Measurements from ENCODE around the gene TRIB2.

TRIB2 gene

DNA sequence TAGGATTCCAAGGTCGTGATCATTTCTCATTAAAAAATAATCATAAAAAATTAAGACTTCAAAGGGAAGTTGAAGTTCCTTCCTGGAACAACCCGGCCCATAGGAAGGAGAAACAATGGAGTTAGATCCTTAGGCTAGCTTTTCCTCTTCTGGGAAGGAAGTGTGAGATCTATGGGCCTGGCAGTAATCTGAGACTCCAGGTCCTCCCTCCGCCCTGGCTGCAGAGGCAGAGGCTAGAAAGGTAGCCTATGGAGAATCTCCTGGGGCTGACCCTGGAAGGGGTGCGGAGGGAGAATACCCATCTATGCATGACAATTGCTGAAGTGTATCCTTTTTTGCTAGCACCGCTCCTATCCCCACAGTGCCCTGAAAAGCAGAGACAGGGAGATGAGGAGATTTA is 37.9 kb downstream of the TRIB2 start:
- 44 to 75% methylated on average over 1 to 2 of the region's 5 CpGs for WGBS, 2 experiments (ENCODE audit: insufficient coverage in 2 of 2)
- Histone ChIP-seq H3K4me1 (ENCODE audit: control insufficient read depth, insufficient read depth, low read length, poor library complexity, severe bottlenecking) (peaks cover 4% of the 10 kb centered on the region), H3K4me3 (ENCODE audit: extremely low read depth, insufficient read depth, low read length, poor library complexity, severe bottlenecking) (no peak overlapping the region), H3K27ac (ENCODE audit: low read depth, low read length, severe bottlenecking) (no peak overlapping the region), H3K36me3 (ENCODE audit: control insufficient read depth, insufficient read depth, low read length) (no peaks in the 10 kb centered on the region), H3K9me3 (ENCODE audit: control insufficient read depth, low read length) (no peaks in the 10 kb centered on the region)

DNA sequence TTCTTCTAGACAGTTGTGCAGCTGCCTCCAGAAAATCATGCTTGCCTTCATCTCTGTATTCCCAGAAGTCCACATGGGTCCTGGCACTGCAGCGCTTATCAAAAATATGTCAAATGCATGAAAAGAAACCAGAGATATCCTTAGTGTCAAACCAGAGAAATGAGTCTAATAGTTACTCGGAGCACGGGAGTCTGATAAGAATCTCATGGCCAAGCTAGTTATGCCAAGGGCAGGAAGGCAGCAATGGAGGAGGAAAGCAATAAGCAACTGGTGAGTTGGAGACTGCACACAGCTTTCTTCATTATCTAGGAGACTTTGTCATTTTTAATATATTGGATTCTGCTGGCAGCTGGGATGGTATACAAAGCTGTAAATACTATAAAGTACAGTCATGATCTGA is 38.6 kb downstream of the TRIB2 start:
- Histone ChIP-seq H3K36me3 (ENCODE audit: control insufficient read depth, insufficient read depth, low read length) (no peaks in the 10 kb centered on the region), H3K4me3 (ENCODE audit: extremely low read depth, insufficient read depth, low read length, poor library complexity, severe bottlenecking) (no peak overlapping the region), H3K27ac (ENCODE audit: low read depth, low read length, severe bottlenecking) (no peak overlapping the region), H3K4me1 (ENCODE audit: control insufficient read depth, insufficient read depth, low read length, poor library complexity, severe bottlenecking) (peaks cover 4% of the 10 kb centered on the region), H3K9me3 (ENCODE audit: control insufficient read depth, low read length) (no peaks in the 10 kb centered on the region)
- 75 to 81% methylated on average over 2 to 3 of the region's 3 CpGs for WGBS, 2 experiments (ENCODE audit: insufficient coverage in 2 of 2)

DNA sequence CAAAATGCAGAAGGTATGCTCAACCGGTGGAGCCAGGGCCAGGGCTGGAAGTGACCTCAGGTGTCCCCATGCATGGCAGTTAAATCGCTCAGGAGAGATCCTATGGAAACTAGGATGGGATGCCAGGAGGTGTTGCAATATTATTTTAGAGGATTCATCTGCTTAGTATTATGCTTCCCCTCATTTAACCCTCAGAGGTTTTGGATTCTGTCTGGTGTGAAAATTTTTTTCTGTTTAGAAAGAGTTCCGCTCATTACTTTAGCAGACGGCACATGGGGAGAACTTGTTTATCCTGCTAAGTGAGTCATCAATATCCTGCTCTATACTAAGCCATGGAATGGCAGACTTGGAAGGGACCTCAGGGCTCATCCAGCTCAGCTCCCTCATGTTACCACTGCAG is 42.5 kb downstream of the TRIB2 start:
- WGBS, 2 experiments (ENCODE audit: insufficient coverage in 2 of 2): 78 to 80% methylated on average over 3 to 4 of the region's 4 CpGs
- Histone ChIP-seq H3K9me3 (ENCODE audit: control insufficient read depth, low read length) (no peaks in the 10 kb centered on the region), H3K4me3 (ENCODE audit: extremely low read depth, insufficient read depth, low read length, poor library complexity, severe bottlenecking) (no peak overlapping the region), H3K27ac (ENCODE audit: low read depth, low read length, severe bottlenecking) (no peak overlapping the region), H3K36me3 (ENCODE audit: control insufficient read depth, insufficient read depth, low read length) (no peaks in the 10 kb centered on the region), H3K4me1 (ENCODE audit: control insufficient read depth, insufficient read depth, low read length, poor library complexity, severe bottlenecking) (peaks cover 4% of the 10 kb centered on the region)

DNA sequence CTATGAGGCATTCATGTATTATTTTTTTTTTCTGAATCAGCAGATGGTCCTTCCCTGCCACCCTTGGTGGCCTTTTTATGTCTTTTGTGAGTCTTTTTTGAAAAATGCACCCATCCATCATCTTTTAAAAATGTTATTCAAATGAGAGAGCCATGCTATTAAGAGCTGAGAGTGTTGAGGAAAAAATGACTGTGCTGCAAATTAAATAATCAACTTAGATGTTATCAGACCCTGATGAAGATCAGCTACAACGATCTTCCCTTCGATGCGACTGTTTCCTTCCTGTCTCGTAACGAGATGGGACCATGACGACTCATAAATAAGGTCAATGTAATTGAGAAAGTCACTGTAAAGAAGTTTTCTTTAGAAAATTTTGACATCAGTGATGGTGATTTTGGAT is 44.4 kb downstream of the TRIB2 start:
- 84 to 100% methylated on average over 5 of the region's 6 CpGs for WGBS, 2 experiments (ENCODE audit: insufficient coverage in 2 of 2)
- no peaks in the 10 kb centered on the region for H3K36me3 ChIP-seq (ENCODE audit: control insufficient read depth, insufficient read depth, low read length)
- H3K27ac ChIP-seq (ENCODE audit: low read depth, low read length, severe bottlenecking): no peak overlapping the region
- H3K4me3 ChIP-seq (ENCODE audit: extremely low read depth, insufficient read depth, low read length, poor library complexity, severe bottlenecking): no peak overlapping the region
- no peaks in the 10 kb centered on the region for H3K9me3 ChIP-seq (ENCODE audit: control insufficient read depth, low read length)
- peaks cover 19% of the 10 kb centered on the region for H3K4me1 ChIP-seq (ENCODE audit: control insufficient read depth, insufficient read depth, low read length, poor library complexity, severe bottlenecking)

DNA sequence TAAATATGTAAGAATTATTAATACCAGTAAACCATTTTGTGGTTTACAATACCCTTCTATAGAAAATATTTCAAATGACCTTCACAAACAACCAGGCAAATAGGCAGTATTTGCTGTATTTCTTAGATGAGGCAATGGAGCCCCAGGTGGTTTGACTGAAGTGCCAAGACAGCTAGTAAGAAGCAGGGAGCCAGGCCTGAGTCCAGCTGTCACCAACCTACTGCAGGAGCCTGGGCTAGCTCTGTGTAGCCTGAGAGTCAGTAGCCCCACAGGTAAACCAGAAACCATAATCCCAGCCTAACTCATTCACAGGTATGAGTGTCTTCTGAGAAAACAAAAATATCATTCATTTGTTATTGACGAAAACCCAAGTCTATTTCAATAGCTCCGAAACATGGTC is 45.6 kb downstream of the TRIB2 start:
- Histone ChIP-seq H3K4me3 (ENCODE audit: extremely low read depth, insufficient read depth, low read length, poor library complexity, severe bottlenecking) (no peak overlapping the region), H3K9me3 (ENCODE audit: control insufficient read depth, low read length) (no peaks in the 10 kb centered on the region), H3K36me3 (ENCODE audit: control insufficient read depth, insufficient read depth, low read length) (no peaks in the 10 kb centered on the region), H3K4me1 (ENCODE audit: control insufficient read depth, insufficient read depth, low read length, poor library complexity, severe bottlenecking) (peaks cover 28% of the 10 kb centered on the region), H3K27ac (ENCODE audit: low read depth, low read length, severe bottlenecking) (no peak overlapping the region)
- 100% methylated on average over 2 of the region's 2 CpGs; no CpG with 5 or more reads in 1 of the 2 experiments for WGBS, 2 experiments (ENCODE audit: insufficient coverage in 2 of 2)

DNA sequence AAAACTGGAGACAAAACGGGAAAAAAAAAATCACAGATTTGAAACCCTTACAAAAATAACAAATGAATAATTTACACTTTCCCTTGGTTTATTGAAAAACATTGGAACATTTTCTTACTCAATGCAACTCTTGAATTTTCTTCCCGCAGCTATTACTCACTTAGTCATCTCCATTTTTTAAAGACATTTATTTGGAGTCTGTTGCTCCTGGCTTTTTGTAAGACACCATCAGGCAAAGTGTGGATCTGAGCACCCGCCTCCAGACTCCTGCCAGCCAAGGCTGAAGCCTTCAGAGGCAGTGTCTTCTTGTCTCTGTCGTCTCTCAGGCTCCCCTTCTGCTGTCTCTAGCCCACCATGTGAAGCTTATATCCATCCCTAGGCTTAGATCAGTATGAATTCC is 46.2 kb downstream of the TRIB2 start:
- no peaks in the 10 kb centered on the region for H3K9me3 ChIP-seq (ENCODE audit: control insufficient read depth, low read length)
- WGBS, 2 experiments (ENCODE audit: insufficient coverage in 2 of 2): 93 to 96% methylated on average over 3 of the region's 4 CpGs
- H3K4me1 ChIP-seq (ENCODE audit: control insufficient read depth, insufficient read depth, low read length, poor library complexity, severe bottlenecking): peaks cover 28% of the 10 kb centered on the region
- no peak overlapping the region for H3K4me3 ChIP-seq (ENCODE audit: extremely low read depth, insufficient read depth, low read length, poor library complexity, severe bottlenecking)
- no peak overlapping the region for H3K27ac ChIP-seq (ENCODE audit: low read depth, low read length, severe bottlenecking)
- no peaks in the 10 kb centered on the region for H3K36me3 ChIP-seq (ENCODE audit: control insufficient read depth, insufficient read depth, low read length)

DNA sequence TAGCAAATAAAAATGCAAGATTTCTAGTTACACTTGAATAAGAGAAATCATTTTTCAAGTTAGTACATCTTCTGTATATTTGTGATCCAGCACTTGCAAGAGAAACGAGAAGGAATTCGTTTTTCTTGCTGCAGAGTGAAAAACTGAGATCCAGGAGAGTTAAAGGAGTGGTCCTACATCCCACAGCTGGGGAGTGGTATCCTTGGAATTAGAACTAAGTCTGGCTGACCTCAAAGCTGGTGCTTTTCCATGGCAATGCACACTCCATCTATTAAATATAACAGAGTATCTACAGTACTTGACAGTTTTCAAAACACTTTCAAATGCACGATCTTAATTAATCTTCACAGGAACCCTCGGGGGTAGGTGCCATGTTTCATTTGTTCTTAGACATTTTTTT is 46.8 kb downstream of the TRIB2 start:
- Histone ChIP-seq H3K9me3 (ENCODE audit: control insufficient read depth, low read length) (no peaks in the 10 kb centered on the region), H3K36me3 (ENCODE audit: control insufficient read depth, insufficient read depth, low read length) (no peaks in the 10 kb centered on the region), H3K27ac (ENCODE audit: low read depth, low read length, severe bottlenecking) (no peak overlapping the region), H3K4me1 (ENCODE audit: control insufficient read depth, insufficient read depth, low read length, poor library complexity, severe bottlenecking) (peaks cover 28% of the 10 kb centered on the region), H3K4me3 (ENCODE audit: extremely low read depth, insufficient read depth, low read length, poor library complexity, severe bottlenecking) (no peak overlapping the region)
- WGBS, 2 experiments (ENCODE audit: insufficient coverage in 2 of 2): 50 to 60% methylated on average over 2 to 3 of the region's 4 CpGs

DNA sequence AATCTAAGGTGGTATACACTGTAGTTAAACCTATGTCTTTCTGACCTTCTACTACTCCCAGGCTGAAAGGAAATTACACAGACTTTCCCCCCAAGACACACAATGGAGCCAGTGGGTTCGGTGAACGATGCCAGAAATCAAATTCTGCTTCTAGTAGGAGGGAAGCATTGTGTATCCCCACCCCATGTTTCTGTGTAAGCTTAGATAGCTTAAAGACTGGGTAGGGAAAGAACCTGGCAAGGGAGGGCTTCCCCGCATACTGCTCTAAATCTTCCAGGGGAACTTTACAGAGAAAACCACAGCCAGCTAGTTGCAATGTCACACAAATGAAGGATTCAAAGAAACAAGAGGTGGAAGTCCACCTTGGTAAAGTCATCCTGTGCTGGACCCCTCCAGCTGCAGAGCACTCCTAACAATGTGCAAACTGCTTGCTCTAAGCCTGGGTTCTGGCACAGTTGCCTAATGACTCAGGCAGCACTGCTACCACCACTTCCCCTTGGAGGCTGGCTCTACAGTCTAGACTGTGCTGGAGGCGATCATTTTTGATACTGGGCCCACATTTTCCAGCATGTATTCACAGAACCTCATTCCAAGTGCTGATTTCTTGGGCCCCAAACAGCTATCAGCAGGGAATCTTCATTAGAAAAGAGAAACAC is 47.5 kb downstream of the TRIB2 start:
- no peak overlapping the region for H3K27ac ChIP-seq (ENCODE audit: low read depth, low read length, severe bottlenecking)
- H3K4me3 ChIP-seq (ENCODE audit: extremely low read depth, insufficient read depth, low read length, poor library complexity, severe bottlenecking): no peak overlapping the region
- peaks cover 26% of the 10 kb centered on the region for H3K4me1 ChIP-seq (ENCODE audit: control insufficient read depth, insufficient read depth, low read length, poor library complexity, severe bottlenecking)
- H3K9me3 ChIP-seq (ENCODE audit: control insufficient read depth, low read length): no peaks in the 10 kb centered on the region
- H3K36me3 ChIP-seq (ENCODE audit: control insufficient read depth, insufficient read depth, low read length): no peaks in the 10 kb centered on the region
- WGBS, 2 experiments (ENCODE audit: insufficient coverage in 2 of 2): 82 to 90% methylated on average over 2 to 4 of the region's 4 CpGs

DNA sequence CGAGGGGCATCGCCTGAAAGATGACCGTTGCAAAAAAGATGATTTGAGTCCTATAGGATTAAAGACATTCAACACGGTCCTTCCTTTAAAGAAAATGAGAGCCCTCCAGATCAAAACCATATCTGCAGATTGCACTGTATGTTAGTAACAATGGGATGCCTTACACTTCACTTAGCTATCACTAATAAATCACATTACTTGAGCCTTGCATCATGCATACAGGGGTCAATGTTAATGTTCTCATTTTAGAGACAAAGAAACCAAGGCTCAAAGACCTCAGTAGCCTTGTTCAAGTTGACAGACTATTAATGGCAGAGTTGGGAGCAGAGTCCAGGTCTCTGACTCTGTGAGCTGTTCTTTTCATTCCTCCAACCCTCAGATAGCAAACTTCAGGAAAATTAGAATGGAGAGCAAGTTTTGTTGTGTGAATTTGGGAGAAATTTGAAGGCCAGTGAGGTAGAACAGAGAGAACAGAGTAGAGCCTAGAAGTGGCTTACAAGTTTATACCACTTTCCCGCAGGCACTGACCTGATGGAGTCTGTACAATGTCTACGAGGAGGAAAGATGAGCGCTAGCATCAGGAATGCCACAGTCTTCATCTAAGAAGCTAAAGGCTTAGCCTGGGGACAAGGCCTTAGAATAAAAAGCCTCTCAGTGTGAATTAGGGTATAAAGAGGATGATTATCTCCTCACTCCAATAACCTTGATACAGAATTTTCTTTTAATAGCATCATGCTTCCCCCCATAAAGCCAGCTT is 48.3 kb downstream of the TRIB2 start:
- Histone ChIP-seq H3K9me3 (ENCODE audit: control insufficient read depth, low read length) (no peaks in the 10 kb centered on the region), H3K36me3 (ENCODE audit: control insufficient read depth, insufficient read depth, low read length) (no peaks in the 10 kb centered on the region), H3K4me3 (ENCODE audit: extremely low read depth, insufficient read depth, low read length, poor library complexity, severe bottlenecking) (no peak overlapping the region), H3K27ac (ENCODE audit: low read depth, low read length, severe bottlenecking) (peak overlapping the region; percentile 50), H3K4me1 (ENCODE audit: control insufficient read depth, insufficient read depth, low read length, poor library complexity, severe bottlenecking) (peaks cover 24% of the 10 kb centered on the region)
- 95 to 98% methylated on average over 6 to 7 of the region's 7 CpGs for WGBS, 2 experiments (ENCODE audit: insufficient coverage in 2 of 2)

DNA sequence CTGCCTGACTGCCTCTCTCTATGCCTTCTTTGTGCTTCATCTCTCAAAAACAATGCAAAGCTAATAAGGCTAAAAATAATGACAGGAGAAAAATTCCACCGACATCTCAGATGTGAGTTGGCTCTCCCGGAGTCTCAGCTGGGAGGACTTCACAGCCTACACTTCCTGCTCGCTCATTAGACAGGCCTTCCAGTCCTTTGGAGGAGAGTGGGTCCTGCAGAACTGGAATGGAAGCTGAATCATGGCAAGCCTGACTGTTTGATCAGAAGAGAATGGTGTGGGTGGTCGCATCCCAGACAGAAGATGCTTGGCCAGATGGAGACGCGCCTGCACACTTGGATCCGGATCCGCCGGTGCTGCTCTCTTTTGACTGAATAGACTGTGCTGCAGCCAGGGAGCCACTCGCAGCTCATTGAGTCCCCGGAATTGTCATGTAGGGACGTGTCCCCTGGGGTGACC is 49.7 kb downstream of the TRIB2 start:
- Histone ChIP-seq H3K27ac (ENCODE audit: low read depth, low read length, severe bottlenecking) (no peak overlapping the region), H3K36me3 (ENCODE audit: control insufficient read depth, insufficient read depth, low read length) (no peaks in the 10 kb centered on the region), H3K4me3 (ENCODE audit: extremely low read depth, insufficient read depth, low read length, poor library complexity, severe bottlenecking) (no peak overlapping the region), H3K4me1 (ENCODE audit: control insufficient read depth, insufficient read depth, low read length, poor library complexity, severe bottlenecking) (peaks cover 24% of the 10 kb centered on the region), H3K9me3 (ENCODE audit: control insufficient read depth, low read length) (no peaks in the 10 kb centered on the region)
- WGBS, 2 experiments (ENCODE audit: insufficient coverage in 2 of 2): 95 to 98% methylated on average over 9 to 12 of the region's 12 CpGs

DNA sequence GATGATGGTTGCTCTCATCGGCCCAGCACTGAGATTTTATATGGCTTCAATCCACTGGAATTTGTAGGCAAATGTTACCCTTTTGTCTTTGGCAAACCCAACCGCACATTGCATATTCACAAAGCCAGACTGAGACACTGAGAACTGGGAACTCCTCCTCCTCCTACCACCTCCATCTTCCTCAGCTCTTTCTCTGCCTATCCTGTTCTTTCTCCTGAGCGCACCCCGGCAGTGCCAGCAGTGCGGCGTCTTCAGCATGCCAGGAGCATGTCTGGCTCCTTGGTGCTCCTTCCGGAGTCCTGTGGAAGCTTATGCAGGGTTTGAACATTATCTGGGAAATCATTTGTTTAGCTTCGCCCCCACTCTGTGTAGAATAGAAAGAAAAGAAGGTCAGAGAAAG is 50.8 kb downstream of the TRIB2 start:
- peaks cover 24% of the 10 kb centered on the region for H3K4me1 ChIP-seq (ENCODE audit: control insufficient read depth, insufficient read depth, low read length, poor library complexity, severe bottlenecking)
- H3K36me3 ChIP-seq (ENCODE audit: control insufficient read depth, insufficient read depth, low read length): no peaks in the 10 kb centered on the region
- no peak overlapping the region for H3K27ac ChIP-seq (ENCODE audit: low read depth, low read length, severe bottlenecking)
- H3K4me3 ChIP-seq (ENCODE audit: extremely low read depth, insufficient read depth, low read length, poor library complexity, severe bottlenecking): no peak overlapping the region
- H3K9me3 ChIP-seq (ENCODE audit: control insufficient read depth, low read length): no peaks in the 10 kb centered on the region
- WGBS, 2 experiments (ENCODE audit: insufficient coverage in 2 of 2): 80 to 93% methylated on average over 6 to 7 of the region's 8 CpGs

All from mesodermal cell (in vitro differentiated cells).